ENCODE data around the gene PLA2G7.
"Not testable (repeated sequence)": the region's sequence is repeated elsewhere in the genome, so short reads cannot be mapped to it uniquely, and the experiment has no call there.

Gene PLA2G7

GRCh38 chr6:46734867-46735719 is at the start of gene PLA2G7:
PLA2G7 (minus strand) TSS chr6:46735375; CDS start chr6:46722891, 12,484 bp downstream.
- peaks cover 23% of the 10 kb centered on the region for H3K27me3 Mint-ChIP-seq
- no peak for DNase-seq (ENCODE audit: low spot score in 2 of 2)

GRCh38 chr6:46784535-46784934 is 49.4 kb upstream of the PLA2G7 start:
- H3K27ac Mint-ChIP-seq = no peak overlapping the region

More at GRCh38 chr6:46734867-46735719, at the start of gene PLA2G7:
- Mint-ChIP-seq H3K4me3 (peak within 1 kb of the TSS; percentile 72), H3K27ac (no peak within 1 kb of the TSS), H3K36me3 (no peaks in the 10 kb centered on the region), H3K4me1 (peaks cover 6% of the 10 kb centered on the region), H3K9me3 (no peaks in the 10 kb centered on the region)
- no peak for ATAC-seq (ENCODE audit: low read depth)

GRCh38 chr6:46781478-46782378 is 46.6 kb upstream of the PLA2G7 start:
- DNase-seq (ENCODE audit: low spot score in 2 of 2) (peak in 1 of 2 donors; percentile 11), ATAC-seq (ENCODE audit: low read depth) (no peak)
- Mint-ChIP-seq H3K4me3 (no peak overlapping the region), H3K27ac (no peak overlapping the region), H3K4me1 (no peaks in the 10 kb centered on the region), H3K36me3 (no peaks in the 10 kb centered on the region), H3K27me3 (peaks cover 3% of the 10 kb centered on the region), H3K9me3 (no peaks in the 10 kb centered on the region)

More at GRCh38 chr6:46784535-46784934, 49.4 kb upstream of the PLA2G7 start:
- no peak for ATAC-seq (ENCODE audit: low read depth)
- Mint-ChIP-seq H3K36me3 (no peaks in the 10 kb centered on the region), H3K4me3 (no peak overlapping the region), H3K4me1 (no peaks in the 10 kb centered on the region), H3K9me3 (no peaks in the 10 kb centered on the region), H3K27me3 (peaks cover 3% of the 10 kb centered on the region)
- no peak for DNase-seq (ENCODE audit: low spot score in 2 of 2)

GRCh38 chr6:46777476-46778346 is 42.5 kb upstream of the PLA2G7 start:
- H3K4me3 Mint-ChIP-seq = no peak overlapping the region
- peaks cover 3% of the 10 kb centered on the region for H3K27me3 Mint-ChIP-seq
- no peak overlapping the region for H3K27ac Mint-ChIP-seq
- ATAC-seq (ENCODE audit: low read depth) (no peak), DNase-seq (ENCODE audit: low spot score in 2 of 2) (no peak)
- H3K36me3 Mint-ChIP-seq = no peaks in the 10 kb centered on the region
- no peaks in the 10 kb centered on the region for H3K4me1 Mint-ChIP-seq
- H3K9me3 Mint-ChIP-seq = no peaks in the 10 kb centered on the region

- H3K4me3 Mint-ChIP-seq = no peak overlapping the region
- no peaks in the 10 kb centered on the region for H3K9me3 Mint-ChIP-seq
- no peak overlapping the region for H3K27ac Mint-ChIP-seq
- peaks cover 1% of the 10 kb centered on the region for H3K27me3 Mint-ChIP-seq
- no peaks in the 10 kb centered on the region for H3K36me3 Mint-ChIP-seq
- H3K4me1 Mint-ChIP-seq = no peaks in the 10 kb centered on the region
- DNase-seq (ENCODE audit: low spot score in 2 of 2) (no peak), ATAC-seq (ENCODE audit: low read depth) (no peak)
Observed at GRCh38 chr6:46776070-46776712, 41.0 kb upstream of the PLA2G7 start.

GRCh38 chr6:46774736-46775135 is 39.6 kb upstream of the PLA2G7 start:
- not testable (repeated sequence) for H3K4me1 Mint-ChIP-seq; DNase-seq (ENCODE audit: low spot score in 2 of 2); H3K9me3 Mint-ChIP-seq; H3K27me3 Mint-ChIP-seq; H3K27ac Mint-ChIP-seq; ATAC-seq (ENCODE audit: low read depth); H3K36me3 Mint-ChIP-seq; H3K4me3 Mint-ChIP-seq

GRCh38 chr6:46773201-46773855 is 38.2 kb upstream of the PLA2G7 start:
- no peaks in the 10 kb centered on the region for H3K36me3 Mint-ChIP-seq
- DNase-seq (ENCODE audit: low spot score in 2 of 2) (no peak), ATAC-seq (ENCODE audit: low read depth) (no peak)
- no peak overlapping the region for H3K4me3 Mint-ChIP-seq
- H3K4me1 Mint-ChIP-seq = no peaks in the 10 kb centered on the region
- no peaks in the 10 kb centered on the region for H3K9me3 Mint-ChIP-seq
- no peak overlapping the region for H3K27ac Mint-ChIP-seq
- peaks cover 1% of the 10 kb centered on the region for H3K27me3 Mint-ChIP-seq

- peaks cover under 1% of the 10 kb centered on the region for H3K9me3 Mint-ChIP-seq
- ATAC-seq (ENCODE audit: low read depth) (peak; percentile 56), DNase-seq (ENCODE audit: low spot score in 2 of 2) (no peak)
- H3K4me1 Mint-ChIP-seq = no peaks in the 10 kb centered on the region
- H3K27ac Mint-ChIP-seq = no peak overlapping the region
- H3K4me3 Mint-ChIP-seq = no peak overlapping the region
- peaks cover 1% of the 10 kb centered on the region for H3K27me3 Mint-ChIP-seq
- H3K36me3 Mint-ChIP-seq = no peaks in the 10 kb centered on the region
Observed at GRCh38 chr6:46772762-46773161, 37.6 kb upstream of the PLA2G7 start.

- Mint-ChIP-seq H3K4me1 (no peaks in the 10 kb centered on the region), H3K36me3 (no peaks in the 10 kb centered on the region), H3K27me3 (peaks cover 1% of the 10 kb centered on the region), H3K27ac (no peak overlapping the region), H3K4me3 (no peak overlapping the region), H3K9me3 (peaks cover 3% of the 10 kb centered on the region)
- ATAC-seq (ENCODE audit: low read depth) (no peak), DNase-seq (ENCODE audit: low spot score in 2 of 2) (no peak)
Observed at GRCh38 chr6:46772016-46772415, 36.8 kb upstream of the PLA2G7 start.

- Mint-ChIP-seq H3K36me3 (peaks cover 2% of the 10 kb centered on the region), H3K27me3 (peaks cover 2% of the 10 kb centered on the region), H3K27ac (no peak overlapping the region), H3K9me3 (peaks cover 6% of the 10 kb centered on the region), H3K4me3 (no peak overlapping the region), H3K4me1 (no peaks in the 10 kb centered on the region)
- DNase-seq (ENCODE audit: low spot score in 2 of 2) = no peak
- no peak for ATAC-seq (ENCODE audit: low read depth)
Observed at GRCh38 chr6:46764961-46765360, 29.8 kb upstream of the PLA2G7 start.

- not testable (repeated sequence) for H3K27ac Mint-ChIP-seq; ATAC-seq (ENCODE audit: low read depth); H3K4me3 Mint-ChIP-seq; H3K9me3 Mint-ChIP-seq; H3K27me3 Mint-ChIP-seq; H3K36me3 Mint-ChIP-seq; DNase-seq (ENCODE audit: low spot score in 2 of 2); H3K4me1 Mint-ChIP-seq
Observed at GRCh38 chr6:46764280-46764679, 29.1 kb upstream of the PLA2G7 start.

GRCh38 chr6:46763466-46763865 is 28.3 kb upstream of the PLA2G7 start:
- no peak for ATAC-seq (ENCODE audit: low read depth)
- H3K9me3 Mint-ChIP-seq = peaks cover 6% of the 10 kb centered on the region
- no peak for DNase-seq (ENCODE audit: low spot score in 2 of 2)

GRCh38 chr6:46760925-46761324 is 25.8 kb upstream of the PLA2G7 start:
- no peaks in the 10 kb centered on the region for H3K9me3 Mint-ChIP-seq
- no peak overlapping the region for H3K4me3 Mint-ChIP-seq
- peaks cover 3% of the 10 kb centered on the region for H3K27me3 Mint-ChIP-seq
- ATAC-seq (ENCODE audit: low read depth) (no peak), DNase-seq (ENCODE audit: low spot score in 2 of 2) (no peak)
- no peak overlapping the region for H3K27ac Mint-ChIP-seq
- H3K36me3 Mint-ChIP-seq = peaks cover 2% of the 10 kb centered on the region
- no peaks in the 10 kb centered on the region for H3K4me1 Mint-ChIP-seq

More at GRCh38 chr6:46763466-46763865, 28.3 kb upstream of the PLA2G7 start:
- Mint-ChIP-seq H3K4me1 (no peaks in the 10 kb centered on the region), H3K4me3 (no peak overlapping the region), H3K36me3 (peaks cover 2% of the 10 kb centered on the region), H3K27me3 (peaks cover 3% of the 10 kb centered on the region), H3K27ac (no peak overlapping the region)

Data from memory B cell (primary cell).